GM23248 (cell line): ENCODE results near the gene IBA57.

Experiments
- EZH2 ChIP-seq: fragments of 200-600 bp; sonication (generic); IDR thresholded peaks from 2 replicates; pipeline ENCODE4 v1.6.1; 2018; ENCODE audit warnings: antibody characterized with exemption, mild to moderate bottlenecking; ENCODE audit not compliant: insufficient read depth, poor library complexity, severe bottlenecking
- EZH2phosphoT487 ChIP-seq: fragments of 200-600 bp; sonication (generic); IDR thresholded peaks from 2 replicates; pipeline ENCODE4 v1.6.1; 2018; ENCODE audit warnings: antibody characterized with exemption, moderate library complexity, mild to moderate bottlenecking, low read depth; ENCODE audit not compliant: insufficient read depth

- TF ChIP-seq EZH2 (no peak), EZH2phosphoT487 (no peak)
These were observed 17.8 kb upstream of the IBA57 start for GRCh38 chr1:228147768-228148167.
